K562 (cell line): ENCODE results near the gene MALSU1. TPM values are rescaled to one million over a fixed set of nuclear protein-coding genes. Genes with fewer than 3 reads are reported as not detected.

Experiments used
- ATAC-seq: fragments of 200-7000 bp; cut with Tn5 transposase; 3 replicates; pipeline ENCODE4 v1.9.1; 2020; ENCODE audit warnings: moderate library complexity
- BruUV-seq: library from RNA; stranded (reverse); fragments of 400-500 nt; replicated peaks from 2 replicates; lab custom pipeline; 2021; lab: Mats Ljungman, UMichigan
- CTCF ChIA-PET: fragments of 300-600 bp; formaldehyde crosslinking; extraction: SDS; loops from one replicate; lab custom pipeline; 2021; ENCODE audit warnings: low intra/inter-chr PET ratio; lab: Yijun Ruan, JAX
- POLR2A ChIA-PET: fragments of 300-600, 350-650 bp; sonication (Branson Sonifier 250); formaldehyde crosslinking; extraction: SDS; loops from one replicate; lab custom pipeline; 2021; ENCODE audit warnings: antibody characterized with exemption, inconsistent platforms; lab: Yijun Ruan, JAX
- DNase-seq, 4 experiments: peaks; one replicate each; pipeline versions ENCODE4 v3.0.0 to v3.0.0-alpha.2; 2011 to 2018; ENCODE audit warnings: low spot score in 3 of 4, mixed read lengths in 3 of 4; ENCODE audit errors: extremely low read depth in 1 of 4
- FAIRE-seq: peaks from 2 replicates; lab custom pipeline; 2011; peaks lifted over from hg19 to GRCh38; lab: Jason Lieb, UNC
- H2AFZ ChIP-seq: 2 replicates; pipeline ENCODE4 v1.6.0; 2011; ENCODE audit warnings: low read depth, low read length, control low read depth, inconsistent platforms
- H3K27ac ChIP-seq: fragments of 200-600 bp; 3 replicates; pipeline ENCODE4 v1.8.0; 2011; ENCODE audit warnings: low read depth, mild to moderate bottlenecking, control low read depth, inconsistent platforms, low read length, moderate library complexity, mixed read lengths; ENCODE audit errors: extremely low read depth
- H3K27me3 ChIP-seq, 2 experiments: fragments of 300-600 bp in 1 of 2; 2 replicates in 1 of 2; 3 replicates in 1 of 2; pipeline versions ENCODE4 v1.6.0 to v1.8.0; 2011; ENCODE audit warnings: inconsistent platforms in 2 of 2, low read length in 2 of 2, mild to moderate bottlenecking in 1 of 2, mixed read lengths in 1 of 2, moderate library complexity in 1 of 2; ENCODE audit not compliant: control insufficient read depth in 2 of 2, insufficient read depth in 2 of 2
- H3K36me3 ChIP-seq: fragments of 300-600 bp; 3 replicates; pipeline ENCODE4 v1.8.0; 2011; ENCODE audit warnings: mild to moderate bottlenecking, low read length, inconsistent platforms; ENCODE audit not compliant: control insufficient read depth, insufficient read depth
- H3K4me1 ChIP-seq, 2 experiments: fragments of 200-600 bp in 1 of 2; replicated peaks in 1 of 2; 2 replicates in 1 of 2; 3 replicates in 1 of 2; pipeline versions ENCODE4 v1.5.1 to v1.8.0; 2011; ENCODE audit warnings: inconsistent platforms in 2 of 2, low read length in 2 of 2, mild to moderate bottlenecking in 1 of 2, mixed read lengths in 1 of 2, moderate library complexity in 1 of 2; ENCODE audit not compliant: control insufficient read depth in 2 of 2, insufficient read depth in 2 of 2
- H3K4me2 ChIP-seq: 2 replicates; pipeline ENCODE4 v1.6.1; 2011; ENCODE audit warnings: low read length, control low read depth, inconsistent platforms, mixed read lengths; ENCODE audit not compliant: insufficient read depth
- H3K4me3 ChIP-seq: fragments of 200-600 bp; sonication (generic), shearing (Covaris generic); 2 replicates; pipeline ENCODE4 v1.5.1; 2016; ENCODE audit warnings: control low read depth, inconsistent platforms
- H3K79me2 ChIP-seq: fragments of 200-600 bp; 3 replicates; pipeline ENCODE4 v1.8.0; 2011; ENCODE audit warnings: low read length, inconsistent platforms; ENCODE audit not compliant: control insufficient read depth, insufficient read depth
- H3K9ac ChIP-seq, 2 experiments: 2 replicates each; pipeline versions ENCODE4 v1.6.0 to v1.6.1; 2011; ENCODE audit warnings: low read depth in 2 of 2, low read length in 2 of 2, control low read depth in 1 of 2, inconsistent platforms in 1 of 2, mild to moderate bottlenecking in 1 of 2, mixed read lengths in 1 of 2; ENCODE audit not compliant: insufficient read depth in 1 of 2
- H3K9me1 ChIP-seq: one replicate; pipeline ENCODE4 v1.6.0; 2011; ENCODE audit warnings: inconsistent platforms, mild to moderate bottlenecking, low read length, moderate library complexity; ENCODE audit not compliant: control insufficient read depth, insufficient read depth
- H3K9me3 ChIP-seq: replicated peaks from 2 replicates; pipeline ENCODE4 v1.5.1; 2011; ENCODE audit warnings: low read depth, low read length, inconsistent platforms; ENCODE audit not compliant: control insufficient read depth, insufficient read depth
- H4K20me1 ChIP-seq: replicated peaks from 2 replicates; pipeline ENCODE4 v1.6.1; 2011; ENCODE audit warnings: low read length, inconsistent platforms, mixed read lengths; ENCODE audit not compliant: control insufficient read depth, insufficient read depth
- MYBL2 ChIP-seq, 2 experiments: fragments of 450-650 bp in 1 of 2; sonication (generic) in 1 of 2; formaldehyde crosslinking in 1 of 2; IDR thresholded peaks; 2 replicates each; pipeline versions ENCODE4 v1.6.1 to v1.8.1; 2017 to 2022; ENCODE audit warnings: borderline replicate concordance in 1 of 2, inconsistent platforms in 1 of 2, low read depth in 1 of 2, mild to moderate bottlenecking in 1 of 2, missing genetic modification reagents in 1 of 2, moderate library complexity in 1 of 2
- NEUROD1 ChIP-seq: fragments of 150-350 bp; IDR thresholded peaks from 2 replicates; pipeline ENCODE4 v1.6.1; 2014; ENCODE audit warnings: borderline replicate concordance, low read length, low read depth; ENCODE audit not compliant: partially characterized antibody
- PHF21A ChIP-seq: fragments of 450-650 bp; IDR thresholded peaks from 2 replicates; pipeline ENCODE4 v1.6.1; 2017; ENCODE audit warnings: low read depth, borderline replicate concordance
- SAFB ChIP-seq: fragments of 200-400 bp; formaldehyde crosslinking; IDR thresholded peaks from 2 replicates; pipeline ENCODE4 v1.6.1; 2017; ENCODE audit warnings: low read depth, low read length, borderline replicate concordance
- ZBTB11 ChIP-seq, 3 experiments: fragments of 200-800 bp in 1 of 3; fragments of 250-450 bp in 1 of 3; fragments of 450-650 bp in 1 of 3; sonication (Bioruptor Pico) in 1 of 3; sonication (Bioruptor generic) in 1 of 3; formaldehyde crosslinking in 1 of 3; IDR thresholded peaks; 2 replicates each; pipeline versions ENCODE4 v1.6.1 to v1.8.0; 2016 to 2022; ENCODE audit warnings: mild to moderate bottlenecking in 2 of 3, missing genetic modification characterization in 2 of 3, missing compliant biosample characterization in 1 of 3, moderate library complexity in 1 of 3
- ZBTB7A ChIP-seq: IDR thresholded peaks from 2 replicates; pipeline ENCODE4 v1.6.1; 2011; ENCODE audit warnings: low read depth, mild to moderate bottlenecking, low read length, moderate library complexity, borderline replicate concordance; ENCODE audit not compliant: control insufficient read depth
- ZNF561 ChIP-seq: fragments of 450-650 bp; formaldehyde crosslinking; conservative IDR thresholded peaks from 2 replicates; pipeline ENCODE4 v1.4.0; 2020; ENCODE audit warnings: mild to moderate bottlenecking, moderate library complexity
- WGBS: fragments of 100-300 bp; shearing (Covaris generic); methylation state at CpG from one replicate; pipeline ENCODE4 v1.1.6; 2016; ENCODE audit warnings: low coverage, mixed read lengths; ENCODE audit not compliant: insufficient coverage; ENCODE audit errors: missing lambda C conversion rate; 5-methylcytosine and 5-hydroxymethylcytosine counted together
- in situ Hi-C: fragments of 300-500 bp; cut with MboI; formaldehyde crosslinking; loops from 4 replicates; pipeline ENCODE4 v1.15.0; 2018; ENCODE audit warnings: inconsistent platforms, mixed read lengths
- intact Hi-C: fragments of 100-400 bp; cut with micrococcal nuclease; formaldehyde crosslinking; loops from 2 replicates; pipeline ENCODE4 v1.14.2; 2022
- polyA plus RNA-seq, 8 experiments: library from polyadenylated mRNA; depleted of rRNA in 4 of 8; stranded (reverse) in 5 of 8; unstranded in 3 of 8; fragments of >200 nt; fragmentation: Nextera tagmentation in 2 of 8; fragmentation: Illumina TruSeq in 1 of 8; extraction: Ambion mirVana in 2 of 8; extraction: Trizol in 1 of 8; gene quantifications; 2 replicates each; pipeline versions ENCODE4 v1.2.1 to v1.2.3, GENCODE V29; 2011 to 2014; ENCODE audit warnings: inconsistent platforms in 1 of 8, missing spikeins in 1 of 8
- total RNA-seq, 7 experiments: library from RNA; depleted of rRNA in 6 of 7; stranded (reverse); fragments of >200 nt in 6 of 7; fragmentation: Illumina TruSeq in 2 of 7; extraction: Trizol in 2 of 7; gene quantifications; 2 replicates each; pipeline versions ENCODE4 v1.2.1 to v1.2.3, GENCODE V29; 2011 to 2021; ENCODE audit warnings: low replicate concordance in 1 of 7

Gene MALSU1
- total and polyA plus RNA-seq, 9 of the 15 experiments (the other 6 are each of a cell fraction or from before 2014, with no cell fraction given): 12.3 to 308 (median 81.2) TPM

GRCh38 chr7:23336799-23337283 is 37.7 kb downstream of the MALSU1 start:
- Histone ChIP-seq H3K4me1 (no peaks in the 10 kb centered on the region), H3K79me2 (no peaks in the 10 kb centered on the region), H2AFZ (no peak overlapping the region), H3K4me3 (no peak overlapping the region), H3K9me3 (no peaks in the 10 kb centered on the region), H3K4me2 (no peak overlapping the region), H3K9me1 (no peaks in the 10 kb centered on the region), H4K20me1 (no peaks in the 10 kb centered on the region), H3K27ac (no peak overlapping the region), H3K9ac (no peak overlapping the region), H3K27me3 (no peaks in the 10 kb centered on the region), H3K36me3 (peaks cover 91% of the 10 kb centered on the region)
- ATAC-seq: no peak
- BruUV-seq: no TSS peak
- no peak for FAIRE-seq
- intact Hi-C loops: no loop called here
- CTCF ChIA-PET: no interaction called here
- in situ Hi-C loops: no loop called here
- no peak for DNase-seq
- TF ChIP-seq PHF21A: no peak
- no peak for TF ChIP-seq MYBL2 (IDR thresholded peaks at IDR 0.05; ENCODE audit: low read depth)
- no peak for TF ChIP-seq MYBL2 (CRISPR knock-in tag; IDR thresholded peaks at IDR 0.05; ENCODE audit: borderline replicate concordance)
- no peak for TF ChIP-seq ZBTB11 (CRISPR knock-in tag; IDR thresholded peaks at IDR 0.05)
- TF ChIP-seq ZBTB7A: no peak
- no peak for TF ChIP-seq ZNF561 (CRISPR knock-in tag)
- TF ChIP-seq NEUROD1: no peak
- no peak for TF ChIP-seq SAFB
- WGBS: 86% methylated on average over 4 of the region's 6 CpGs
- POLR2A ChIA-PET: interaction anchor here (0.7 to 1.3 kb wide), 3 partner anchors 10 to 184 kb away, joined by 3 to 6 read pairs (median 3); no protein-coding TSS in a partner anchor
